SK-N-SH (cell line): ENCODE measurements around the gene KCNB1. TPM values are rescaled to one million over a fixed set of nuclear protein-coding genes. Genes with fewer than 3 reads are reported as not detected.

Experiments used
- CTCF ChIA-PET: fragments of 300-600, 350-600 bp; formaldehyde crosslinking; extraction: SDS; loops from one replicate; lab custom pipeline; 2021; lab: Yijun Ruan, JAX
- POLR2A ChIA-PET: fragments of 350-600 bp; sonication (Branson Sonifier 250); formaldehyde crosslinking; extraction: SDS; loops from one replicate; lab custom pipeline; 2020; ENCODE audit warnings: antibody characterized with exemption, inconsistent platforms; lab: Yijun Ruan, JAX
- DNase-seq: peaks from one replicate; pipeline ENCODE4 v3.0.0; 2012
- H2AFZ ChIP-seq: fragments of 200-600 bp; sonication (generic); 2 replicates; pipeline ENCODE4 v1.8.1; 2016; ENCODE audit warnings: antibody characterized with exemption, mild to moderate bottlenecking, low read depth
- H3F3A ChIP-seq: fragments of 200-600 bp; sonication (generic); replicated peaks from 2 replicates; pipeline ENCODE3; 2016; ENCODE audit warnings: antibody characterized with exemption, mild to moderate bottlenecking; ENCODE audit not compliant: insufficient read depth
- H3K27ac ChIP-seq, 2 experiments: fragments of 200-500 bp in 1 of 2; fragments of 200-600 bp in 1 of 2; sonication (Bioruptor generic) in 1 of 2; sonication (generic), shearing (Covaris generic) in 1 of 2; 2 replicates each; pipeline versions ENCODE4 v1.5.1 to v1.6.1; 2014 to 2016; ENCODE audit warnings: low read depth in 2 of 2, inconsistent platforms in 1 of 2, low read length in 1 of 2, mild to moderate bottlenecking in 1 of 2, mixed read lengths in 1 of 2
- H3K27me3 ChIP-seq: fragments of 200-600 bp; sonication (generic), shearing (Covaris generic); 2 replicates; pipeline ENCODE4 v1.6.1; 2016; ENCODE audit warnings: mixed run types; ENCODE audit not compliant: insufficient read depth
- H3K36me3 ChIP-seq, 2 experiments: fragments of 200-500 bp in 1 of 2; fragments of 200-600 bp in 1 of 2; sonication (Bioruptor generic) in 1 of 2; sonication (generic) in 1 of 2; replicated peaks in 1 of 2; 2 replicates each; pipeline versions ENCODE3 to v1.5.1; 2014 to 2016; ENCODE audit warnings: low read length in 1 of 2, mild to moderate bottlenecking in 1 of 2; ENCODE audit not compliant: insufficient read depth in 2 of 2, control insufficient read depth in 1 of 2
- H3K4me1 ChIP-seq, 2 experiments: fragments of 200-500 bp in 1 of 2; fragments of 200-600 bp in 1 of 2; sonication (Bioruptor generic) in 1 of 2; sonication (generic), shearing (Covaris generic) in 1 of 2; 2 replicates each; pipeline versions ENCODE4 v1.5.1 to v1.6.1; 2014 to 2016; ENCODE audit warnings: low read depth in 1 of 2, low read length in 1 of 2, mixed run types in 1 of 2; ENCODE audit not compliant: insufficient read depth in 2 of 2, control insufficient read depth in 1 of 2
- H3K4me2 ChIP-seq: fragments of 200-600 bp; sonication (generic), shearing (Covaris generic); 2 replicates; pipeline ENCODE4 v1.6.1; 2017; ENCODE audit warnings: mixed run types
- H3K4me3 ChIP-seq, 2 experiments: fragments of 200-500 bp in 1 of 2; fragments of 200-600 bp in 1 of 2; sonication (Bioruptor generic) in 1 of 2; sonication (generic), shearing (Covaris generic) in 1 of 2; 2 replicates each; pipeline versions ENCODE4 v1.5.1 to v1.8.1; 2014 to 2016; ENCODE audit warnings: low read depth in 2 of 2, inconsistent platforms in 1 of 2, low read length in 1 of 2, mild to moderate bottlenecking in 1 of 2, mixed read lengths in 1 of 2, moderate library complexity in 1 of 2
- H3K79me2 ChIP-seq: fragments of 200-600 bp; sonication (generic); 2 replicates; pipeline ENCODE4 v1.8.1; 2017; ENCODE audit warnings: mild to moderate bottlenecking; ENCODE audit not compliant: insufficient read depth
- H3K9ac ChIP-seq: fragments of 200-600 bp; sonication (generic); 2 replicates; pipeline ENCODE4 v1.6.1; 2017; ENCODE audit warnings: mixed run types
- H3K9me2 ChIP-seq: fragments of 200-600 bp; sonication (generic); 2 replicates; pipeline ENCODE4 v1.6.1; 2017; ENCODE audit warnings: mixed run types
- H3K9me3 ChIP-seq: fragments of 200-600 bp; sonication (generic); 2 replicates; pipeline ENCODE4 v1.6.1; 2017; ENCODE audit warnings: mixed run types, mild to moderate bottlenecking, moderate library complexity
- H4K20me1 ChIP-seq: fragments of 200-600 bp; sonication (generic); 2 replicates; pipeline ENCODE4 v1.6.1; 2017; ENCODE audit warnings: mild to moderate bottlenecking, mixed run types; ENCODE audit not compliant: insufficient read depth
- CHD2 ChIP-seq: fragments of 150-350 bp; IDR thresholded peaks from 2 replicates; pipeline ENCODE4 v1.6.1; 2018; ENCODE audit warnings: low read length; ENCODE audit not compliant: partially characterized antibody
- EP300 ChIP-seq, 2 experiments: IDR thresholded peaks; 2 replicates each; pipeline versions ENCODE4 v1.4.0 to v1.6.1; 2012; ENCODE audit warnings: borderline replicate concordance in 1 of 2, low read depth in 1 of 2, low read length in 1 of 2
- EZH2phosphoT487 ChIP-seq: fragments of 200-600 bp; sonication (generic); IDR thresholded peaks from 2 replicates; pipeline ENCODE4 v1.6.1; 2017; ENCODE audit warnings: low read depth, mixed run types, mild to moderate bottlenecking, antibody characterized with exemption, moderate library complexity, borderline replicate concordance
- FOSL2 ChIP-seq: IDR thresholded peaks from 2 replicates; pipeline ENCODE4 v1.4.0; 2012; ENCODE audit warnings: low read depth, mild to moderate bottlenecking, moderate library complexity, borderline replicate concordance
- FOXJ3 ChIP-seq: sonication (generic); formaldehyde crosslinking; IDR thresholded peaks from 2 replicates; pipeline ENCODE4 v1.5.1; 2020; ENCODE audit warnings: mild to moderate bottlenecking, missing genetic modification reagents
- GABPA ChIP-seq: IDR thresholded peaks from 2 replicates; pipeline ENCODE4 v1.4.0; 2012; ENCODE audit warnings: low read depth, mild to moderate bottlenecking
- NFIC ChIP-seq: IDR thresholded peaks from 2 replicates; pipeline ENCODE4 v1.4.0; 2012; ENCODE audit warnings: borderline replicate concordance
- NRF1 ChIP-seq: IDR thresholded peaks from 2 replicates; pipeline ENCODE4 v1.6.1; 2012; ENCODE audit warnings: low read depth, mild to moderate bottlenecking, low read length
- POLR2AphosphoS5 ChIP-seq: IDR thresholded peaks from 2 replicates; pipeline ENCODE4 v1.6.1; 2012; ENCODE audit warnings: low read depth, low read length
- RCOR1 ChIP-seq: fragments of 150-350 bp; IDR thresholded peaks from 2 replicates; pipeline ENCODE4 v1.6.1; 2017; ENCODE audit warnings: antibody characterized with exemption, low read length
- RXRA ChIP-seq: IDR thresholded peaks from 2 replicates; pipeline ENCODE4 v1.4.0; 2012; ENCODE audit warnings: low read depth, mild to moderate bottlenecking, borderline replicate concordance
- SMC3 ChIP-seq: IDR thresholded peaks from 2 replicates; pipeline ENCODE4 v1.6.1; 2012; ENCODE audit warnings: low read depth, low read length, improper control_type of control experiment
- TAF1 ChIP-seq: IDR thresholded peaks from 2 replicates; pipeline ENCODE4 v1.6.1; 2012; ENCODE audit warnings: low read depth, mild to moderate bottlenecking, low read length, moderate library complexity, borderline replicate concordance
- TEAD4 ChIP-seq: IDR thresholded peaks from 2 replicates; pipeline ENCODE4 v1.4.0; 2012; ENCODE audit warnings: mild to moderate bottlenecking, borderline replicate concordance; ENCODE audit not compliant: insufficient read depth
- WGBS: methylation state at CpG from one replicate; pipeline ENCODE4 v1.1.6; 2017; ENCODE audit warnings: low lambda C conversion rate; 5-methylcytosine and 5-hydroxymethylcytosine counted together
- polyA plus RNA-seq, 3 experiments: library from polyadenylated mRNA; depleted of rRNA; stranded (reverse); fragments of >200 nt; gene quantifications; 2 replicates each; pipeline ENCODE4 v1.2.3, GENCODE V29; 2012
- TF ChIP-seq, protein P1 (sequence below): IDR thresholded peaks from 2 replicates; pipeline ENCODE4; 2012
- TF ChIP-seq, protein P2 (sequence below): IDR thresholded peaks from 2 replicates; pipeline ENCODE4 v1.4.0; 2012; ENCODE audit warnings: low read depth, borderline replicate concordance
- TF ChIP-seq, protein P3 (sequence below): IDR thresholded peaks from 2 replicates; pipeline ENCODE4 v1.6.1; 2012; ENCODE audit warnings: mild to moderate bottlenecking, low read depth, low read length, moderate library complexity
- TF ChIP-seq, protein P4 (sequence below): fragments of 150-350 bp; IDR thresholded peaks from 2 replicates; pipeline ENCODE4 v1.6.1; 2017; ENCODE audit warnings: antibody characterized with exemption, low read length, low read depth, borderline replicate concordance
- TF ChIP-seq, protein P5 (sequence below): IDR thresholded peaks from 2 replicates; pipeline ENCODE4 v1.4.0; 2012; ENCODE audit warnings: low read depth
- TF ChIP-seq, protein P6 (sequence below): fragments of 150-350 bp; IDR thresholded peaks from 2 replicates; pipeline ENCODE4 v1.6.1; 2016; ENCODE audit warnings: mild to moderate bottlenecking, low read depth, low read length

The KCNB1 gene
- polyA plus RNA-seq, 1 of the 3 experiments (the other 2 are of a cell fraction): 0.82 TPM

DNA sequence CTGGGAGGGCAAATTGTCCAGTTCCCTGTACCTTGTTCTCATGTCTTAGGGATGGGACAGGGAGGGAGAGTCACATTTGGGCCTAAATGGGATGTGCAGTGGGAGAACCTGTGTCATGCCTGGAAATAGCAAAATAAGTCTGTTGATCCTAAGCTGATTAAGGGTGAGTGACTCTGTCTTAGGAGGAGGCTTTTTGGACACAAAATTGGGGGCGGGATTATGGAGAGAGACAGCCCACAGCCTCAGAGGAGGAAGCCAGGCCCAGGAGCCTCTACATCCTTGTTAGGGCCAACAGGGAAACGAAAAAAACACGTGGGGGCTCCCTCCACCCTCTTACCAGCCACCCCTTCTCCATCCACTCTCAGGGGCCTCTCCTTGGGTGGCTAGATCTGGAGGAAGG lies 2.2 kb downstream of the KCNB1 start:
- Histone ChIP-seq H3K36me3 (no peaks in the 10 kb centered on the region), H3K9me3 (no peaks in the 10 kb centered on the region), H3F3A (no peaks in the 10 kb centered on the region), H3K4me1 (peaks cover 0 to 13% of the 10 kb centered on the region in 2 experiments; a peak in 1 of 4 replicates)
- POLR2A ChIA-PET: no interaction called here
- TF ChIP-seq EZH2phosphoT487 (no peak), NRF1 (no peak), EP300 (IDR thresholded peaks at IDR 0.05; ENCODE audit: borderline replicate concordance in 1 of 2, low read depth in 1 of 2, low read length in 1 of 2) (no peak), FOSL2 (no peak), POLR2AphosphoS5 (no peak), TAF1 (no peak), GABPA (no peak), SMC3 (no peak), TEAD4 (no peak), CHD2 (no peak), RCOR1 (no peak), FOXJ3 (no peak), NFIC (no peak), RXRA (no peak)
- TF ChIP-seq, protein P1, sequence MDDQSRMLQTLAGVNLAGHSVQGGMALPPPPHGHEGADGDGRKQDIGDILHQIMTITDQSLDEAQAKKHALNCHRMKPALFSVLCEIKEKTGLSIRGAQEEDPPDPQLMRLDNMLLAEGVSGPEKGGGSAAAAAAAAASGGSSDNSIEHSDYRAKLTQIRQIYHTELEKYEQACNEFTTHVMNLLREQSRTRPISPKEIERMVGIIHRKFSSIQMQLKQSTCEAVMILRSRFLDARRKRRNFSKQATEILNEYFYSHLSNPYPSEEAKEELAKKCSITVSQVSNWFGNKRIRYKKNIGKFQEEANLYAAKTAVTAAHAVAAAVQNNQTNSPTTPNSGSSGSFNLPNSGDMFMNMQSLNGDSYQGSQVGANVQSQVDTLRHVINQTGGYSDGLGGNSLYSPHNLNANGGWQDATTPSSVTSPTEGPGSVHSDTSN: no peak
- TF ChIP-seq, protein P2, sequence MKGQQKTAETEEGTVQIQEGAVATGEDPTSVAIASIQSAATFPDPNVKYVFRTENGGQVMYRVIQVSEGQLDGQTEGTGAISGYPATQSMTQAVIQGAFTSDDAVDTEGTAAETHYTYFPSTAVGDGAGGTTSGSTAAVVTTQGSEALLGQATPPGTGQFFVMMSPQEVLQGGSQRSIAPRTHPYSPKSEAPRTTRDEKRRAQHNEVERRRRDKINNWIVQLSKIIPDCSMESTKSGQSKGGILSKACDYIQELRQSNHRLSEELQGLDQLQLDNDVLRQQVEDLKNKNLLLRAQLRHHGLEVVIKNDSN: no peak
- TF ChIP-seq, protein P3, sequence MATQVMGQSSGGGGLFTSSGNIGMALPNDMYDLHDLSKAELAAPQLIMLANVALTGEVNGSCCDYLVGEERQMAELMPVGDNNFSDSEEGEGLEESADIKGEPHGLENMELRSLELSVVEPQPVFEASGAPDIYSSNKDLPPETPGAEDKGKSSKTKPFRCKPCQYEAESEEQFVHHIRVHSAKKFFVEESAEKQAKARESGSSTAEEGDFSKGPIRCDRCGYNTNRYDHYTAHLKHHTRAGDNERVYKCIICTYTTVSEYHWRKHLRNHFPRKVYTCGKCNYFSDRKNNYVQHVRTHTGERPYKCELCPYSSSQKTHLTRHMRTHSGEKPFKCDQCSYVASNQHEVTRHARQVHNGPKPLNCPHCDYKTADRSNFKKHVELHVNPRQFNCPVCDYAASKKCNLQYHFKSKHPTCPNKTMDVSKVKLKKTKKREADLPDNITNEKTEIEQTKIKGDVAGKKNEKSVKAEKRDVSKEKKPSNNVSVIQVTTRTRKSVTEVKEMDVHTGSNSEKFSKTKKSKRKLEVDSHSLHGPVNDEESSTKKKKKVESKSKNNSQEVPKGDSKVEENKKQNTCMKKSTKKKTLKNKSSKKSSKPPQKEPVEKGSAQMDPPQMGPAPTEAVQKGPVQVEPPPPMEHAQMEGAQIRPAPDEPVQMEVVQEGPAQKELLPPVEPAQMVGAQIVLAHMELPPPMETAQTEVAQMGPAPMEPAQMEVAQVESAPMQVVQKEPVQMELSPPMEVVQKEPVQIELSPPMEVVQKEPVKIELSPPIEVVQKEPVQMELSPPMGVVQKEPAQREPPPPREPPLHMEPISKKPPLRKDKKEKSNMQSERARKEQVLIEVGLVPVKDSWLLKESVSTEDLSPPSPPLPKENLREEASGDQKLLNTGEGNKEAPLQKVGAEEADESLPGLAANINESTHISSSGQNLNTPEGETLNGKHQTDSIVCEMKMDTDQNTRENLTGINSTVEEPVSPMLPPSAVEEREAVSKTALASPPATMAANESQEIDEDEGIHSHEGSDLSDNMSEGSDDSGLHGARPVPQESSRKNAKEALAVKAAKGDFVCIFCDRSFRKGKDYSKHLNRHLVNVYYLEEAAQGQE: no peak
- TF ChIP-seq, protein P4, sequence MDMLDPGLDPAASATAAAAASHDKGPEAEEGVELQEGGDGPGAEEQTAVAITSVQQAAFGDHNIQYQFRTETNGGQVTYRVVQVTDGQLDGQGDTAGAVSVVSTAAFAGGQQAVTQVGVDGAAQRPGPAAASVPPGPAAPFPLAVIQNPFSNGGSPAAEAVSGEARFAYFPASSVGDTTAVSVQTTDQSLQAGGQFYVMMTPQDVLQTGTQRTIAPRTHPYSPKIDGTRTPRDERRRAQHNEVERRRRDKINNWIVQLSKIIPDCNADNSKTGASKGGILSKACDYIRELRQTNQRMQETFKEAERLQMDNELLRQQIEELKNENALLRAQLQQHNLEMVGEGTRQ: no peak
- TF ChIP-seq, protein P5, sequence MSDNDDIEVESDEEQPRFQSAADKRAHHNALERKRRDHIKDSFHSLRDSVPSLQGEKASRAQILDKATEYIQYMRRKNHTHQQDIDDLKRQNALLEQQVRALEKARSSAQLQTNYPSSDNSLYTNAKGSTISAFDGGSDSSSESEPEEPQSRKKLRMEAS: no peak
- TF ChIP-seq, protein P6, sequence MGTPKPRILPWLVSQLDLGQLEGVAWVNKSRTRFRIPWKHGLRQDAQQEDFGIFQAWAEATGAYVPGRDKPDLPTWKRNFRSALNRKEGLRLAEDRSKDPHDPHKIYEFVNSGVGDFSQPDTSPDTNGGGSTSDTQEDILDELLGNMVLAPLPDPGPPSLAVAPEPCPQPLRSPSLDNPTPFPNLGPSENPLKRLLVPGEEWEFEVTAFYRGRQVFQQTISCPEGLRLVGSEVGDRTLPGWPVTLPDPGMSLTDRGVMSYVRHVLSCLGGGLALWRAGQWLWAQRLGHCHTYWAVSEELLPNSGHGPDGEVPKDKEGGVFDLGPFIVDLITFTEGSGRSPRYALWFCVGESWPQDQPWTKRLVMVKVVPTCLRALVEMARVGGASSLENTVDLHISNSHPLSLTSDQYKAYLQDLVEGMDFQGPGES: no peak
- TF ChIP-seq, all 33 proteins: peak for 0
- Histone ChIP-seq H3K79me2 (no peaks in the 10 kb centered on the region), H3K4me2 (no peak overlapping the region), H3K9me2 (no peaks in the 10 kb centered on the region), H3K27me3 (peaks cover 5% of the 10 kb centered on the region; the same call in 1 of the 2 replicates), H3K27ac (no peak overlapping the region), H3K4me3 (no peak overlapping the region), H2AFZ (no peak overlapping the region), H4K20me1 (no peaks in the 10 kb centered on the region), H3K9ac (no peak overlapping the region)
- DNase-seq: no peak
- WGBS: 75% methylated on average over 1 of the region's 3 CpGs
- CTCF ChIA-PET: interaction anchor here (2.3 to 7.5 kb wide), 3 partner anchors 16 to 148 kb away, joined by 5 to 141 read pairs (median 141); no protein-coding TSS in a partner anchor
